T-helper 17 cell (primary cell): ENCODE measurements around the gene SWI5. TPM values are rescaled to one million over a fixed set of nuclear protein-coding genes. Genes with fewer than 3 reads are reported as not detected.
A peak's percentile ranks its signal among the peaks of the same experiment; 100 is the strongest.

ENCODE experiments used
- ATAC-seq: fragments of 150-1000 bp; cut with Tn5 transposase; 2 replicates; pipeline ENCODE4 v1.10.0; 2021; ENCODE audit warnings: mild to moderate bottlenecking, moderate library complexity
- DNase-seq, 3 donors: peaks; one replicate each; pipeline versions ENCODE4 v3.0.0 to v3.0.0-alpha.2; 2020 to 2021
- H3K9me3 ChIP-seq: one replicate; pipeline ENCODE4 v1.7.0; 2013; ENCODE audit warnings: low read length, mild to moderate bottlenecking; ENCODE audit not compliant: control insufficient read depth, poor library complexity, severe bottlenecking
- H3K27ac Mint-ChIP-seq: one replicate; pipeline ENCODE4 v1.8.0; 2022; ENCODE audit warnings: mild to moderate bottlenecking, moderate library complexity, mixed read lengths
- H3K27me3 Mint-ChIP-seq: one replicate; pipeline ENCODE4 v1.8.0; 2022; ENCODE audit warnings: mixed read lengths
- H3K36me3 Mint-ChIP-seq: one replicate; pipeline ENCODE4 v1.8.0; 2022; ENCODE audit warnings: low read depth, mixed read lengths
- H3K4me1 Mint-ChIP-seq: one replicate; pipeline ENCODE4 v1.8.0; 2022; ENCODE audit warnings: mild to moderate bottlenecking, mixed read lengths
- H3K4me3 Mint-ChIP-seq: one replicate; pipeline ENCODE4 v1.8.0; 2022; ENCODE audit warnings: mild to moderate bottlenecking, moderate library complexity, mixed read lengths
- total RNA-seq, 4 donors: library from RNA in 2 of 4; stranded (reverse) in 2 of 4; gene quantifications; one replicate each; pipeline ENCODE4 v1.2.3 and lab custom pipeline; 2022 to 2026

The SWI5 gene
- total RNA-seq, 2 donors from 2014 or later: 6.1 to 10.3 TPM

- peak; percentile 85 to 88 (median 87) for DNase-seq
These were observed 46.5 kb downstream of the SWI5 start, which contains the start of the genes COQ4 and TRUB2 for GRCh38 chr9:128322404-128323211. Gene COQ4 (plus strand): TSS chr9:128322839. CDS start chr9:128322859, 20 bp downstream. Gene TRUB2 (minus strand): TSS chr9:128322447. CDS start chr9:128322408, 39 bp downstream.

GRCh38 chr9:128323212-128323730 lies 47.2 kb downstream of the SWI5 start:
- DNase-seq (no peak), ATAC-seq (no peak)
- H3K9me3 ChIP-seq: no peaks in the 10 kb centered on the region
- H3K4me3 Mint-ChIP-seq: peak overlapping the region; percentile 94
- H3K27me3 Mint-ChIP-seq: no peaks in the 10 kb centered on the region
- H3K36me3 Mint-ChIP-seq: peaks cover 2% of the 10 kb centered on the region
- peaks cover 26% of the 10 kb centered on the region for H3K4me1 Mint-ChIP-seq
- peak overlapping the region; percentile 95 for H3K27ac Mint-ChIP-seq

More at GRCh38 chr9:128322404-128323211, 46.5 kb downstream of the SWI5 start, which contains the start of the genes COQ4 and TRUB2:
- Mint-ChIP-seq H3K4me3 (peak within 1 kb of the TSS; percentile 94), H3K27ac (peak within 1 kb of the TSS; percentile 95), H3K4me1 (peaks cover 22% of the 10 kb centered on the region), H3K36me3 (peaks cover 2% of the 10 kb centered on the region), H3K27me3 (no peaks in the 10 kb centered on the region)
- ATAC-seq: peak; percentile 90
- H3K9me3 ChIP-seq: no peaks in the 10 kb centered on the region

GRCh38 chr9:128323791-128324190 lies 47.7 kb downstream of the SWI5 start:
- DNase-seq (no peak), ATAC-seq (no peak)
- Mint-ChIP-seq H3K4me1 (peaks cover 26% of the 10 kb centered on the region), H3K4me3 (peak overlapping the region; percentile 94), H3K36me3 (peaks cover 2% of the 10 kb centered on the region), H3K27ac (peak overlapping the region; percentile 95), H3K27me3 (no peaks in the 10 kb centered on the region)
- no peaks in the 10 kb centered on the region for H3K9me3 ChIP-seq

GRCh38 chr9:128324401-128324800 lies 48.3 kb downstream of the SWI5 start:
- no peaks in the 10 kb centered on the region for H3K9me3 ChIP-seq
- ATAC-seq (no peak), DNase-seq (no peak)
- H3K36me3 Mint-ChIP-seq: peaks cover 2% of the 10 kb centered on the region
- H3K4me3 Mint-ChIP-seq: peak overlapping the region; percentile 19
- no peaks in the 10 kb centered on the region for H3K27me3 Mint-ChIP-seq
- peaks cover 26% of the 10 kb centered on the region for H3K4me1 Mint-ChIP-seq
- no peak overlapping the region for H3K27ac Mint-ChIP-seq

- Mint-ChIP-seq H3K27ac (peak overlapping the region; percentile 24), H3K4me1 (peaks cover 26% of the 10 kb centered on the region), H3K36me3 (peaks cover 2% of the 10 kb centered on the region), H3K27me3 (no peaks in the 10 kb centered on the region), H3K4me3 (no peak overlapping the region)
- no peak for ATAC-seq
- no peak for DNase-seq
- H3K9me3 ChIP-seq: no peaks in the 10 kb centered on the region
These were observed 49.6 kb downstream of the SWI5 start for GRCh38 chr9:128325629-128326028.

GRCh38 chr9:128333451-128333869 lies 57.4 kb downstream of the SWI5 start:
- Mint-ChIP-seq H3K36me3 (no peaks in the 10 kb centered on the region), H3K27ac (no peak overlapping the region), H3K4me1 (no peaks in the 10 kb centered on the region), H3K27me3 (no peaks in the 10 kb centered on the region), H3K4me3 (no peak overlapping the region)
- DNase-seq: no peak
- H3K9me3 ChIP-seq: no peaks in the 10 kb centered on the region
- no peak for ATAC-seq

- Mint-ChIP-seq H3K27me3 (no peaks in the 10 kb centered on the region), H3K4me1 (no peaks in the 10 kb centered on the region), H3K36me3 (no peaks in the 10 kb centered on the region), H3K27ac (no peak overlapping the region), H3K4me3 (no peak overlapping the region)
- ATAC-seq: no peak
- H3K9me3 ChIP-seq: no peaks in the 10 kb centered on the region
- DNase-seq: no peak
These were observed 59.1 kb downstream of the SWI5 start for GRCh38 chr9:128335161-128335560.

- no peak overlapping the region for H3K27ac Mint-ChIP-seq
- H3K9me3 ChIP-seq: no peaks in the 10 kb centered on the region
- no peaks in the 10 kb centered on the region for H3K36me3 Mint-ChIP-seq
- ATAC-seq (no peak), DNase-seq (no peak)
- H3K27me3 Mint-ChIP-seq: no peaks in the 10 kb centered on the region
- H3K4me3 Mint-ChIP-seq: no peak overlapping the region
- H3K4me1 Mint-ChIP-seq: no peaks in the 10 kb centered on the region
These were observed 59.8 kb downstream of the SWI5 start for GRCh38 chr9:128335914-128336313.

- Mint-ChIP-seq H3K27me3 (no peaks in the 10 kb centered on the region), H3K36me3 (no peaks in the 10 kb centered on the region)
- no peak for ATAC-seq
These were observed 61.9 kb downstream of the SWI5 start for GRCh38 chr9:128337936-128338335.

More at GRCh38 chr9:128337936-128338335, 61.9 kb downstream of the SWI5 start:
- H3K9me3 ChIP-seq: no peaks in the 10 kb centered on the region
- no peak overlapping the region for H3K27ac Mint-ChIP-seq
- H3K4me1 Mint-ChIP-seq: peaks cover 5% of the 10 kb centered on the region
- no peak overlapping the region for H3K4me3 Mint-ChIP-seq
- DNase-seq: no peak

Other genes starting within 250 kb of the SWI5 start
- gene NAIF1, start 209.0 kb upstream of the SWI5 start, total RNA-seq: 10 to 100 TPM; 11.6 to 15.2 TPM
- 10 to 100 TPM; 16.3 to 20.4 TPM for gene SLC25A25, start 208.0 kb upstream of the SWI5 start, total RNA-seq
- gene PTGES2, start 148.5 kb upstream of the SWI5 start, total RNA-seq: 10 to 100 TPM; 46.4 to 58.2 TPM
- 1 to 10 TPM in 1 of 2 donors, not detected in 1; 9.3 TPM for gene LCN2, start 126.8 kb upstream of the SWI5 start, total RNA-seq
- 10 to 100 TPM; 71.0 to 87.9 TPM for gene BBLN, start 116.0 kb upstream of the SWI5 start, total RNA-seq
- gene CIZ1, start 84.7 kb upstream of the SWI5 start, total RNA-seq: 100 to 1,000 TPM; 128 to 134 TPM
- gene DNM1, start 72.9 kb upstream of the SWI5 start, total RNA-seq: 1 to 10 TPM; 1.3 to 2.2 TPM
- 10 to 100 TPM; 50.0 to 60.5 TPM for gene GOLGA2, start 269 bp upstream of the SWI5 start, total RNA-seq
- 1 to 10 TPM; 8.5 to 9.9 TPM for gene TRUB2, start 46.2 kb downstream of the SWI5 start, total RNA-seq
- gene COQ4, start 46.6 kb downstream of the SWI5 start, total RNA-seq: 10 to 100 TPM; 35.8 to 36.7 TPM
- 1 to 10 TPM; 8.2 to 8.3 TPM for gene SLC27A4, start 64.3 kb downstream of the SWI5 start, total RNA-seq
- gene URM1, start 95.1 kb downstream of the SWI5 start, total RNA-seq: 10 to 100 TPM; 29.5 to 43.3 TPM
- under 1 TPM; 0.25 to 0.42 TPM for gene CERCAM, start 144.6 kb downstream of the SWI5 start, total RNA-seq
- 10 to 100 TPM; 26.2 to 29.1 TPM for gene ODF2, start 179.7 kb downstream of the SWI5 start, total RNA-seq
- gene GLE1, start 228.4 kb downstream of the SWI5 start, total RNA-seq: 10 to 100 TPM; 14.4 to 16.2 TPM